A549 (cell line): ENCODE data around the gene PLBD2. TPM values are rescaled to one million over a fixed set of nuclear protein-coding genes. Genes with fewer than 3 reads are reported as not detected.

Source experiments
- ATAC-seq, 2 experiments: fragments of 200-7000 bp in 1 of 2; fragments of >200 bp in 1 of 2; cut with Nextera tagmentation in 1 of 2; cut with Tn5 transposase in 1 of 2; 3 replicates each; pipeline versions ENCODE4 v1.8.0 to v1.9.1; 2018 to 2020; ENCODE audit warnings: mild to moderate bottlenecking in 1 of 2, moderate library complexity in 1 of 2
- CTCF ChIA-PET: fragments of 300-600 bp; sonication (Branson Sonifier 250); formaldehyde crosslinking; extraction: SDS; loops from one replicate; lab custom pipeline; 2021; ENCODE audit warnings: antibody characterized with exemption, inconsistent platforms; lab: Yijun Ruan, JAX
- POLR2A ChIA-PET: fragments of 350-600 bp; formaldehyde crosslinking; extraction: SDS; loops from one replicate; lab custom pipeline; 2021; ENCODE audit warnings: antibody characterized with exemption, inconsistent platforms; lab: Yijun Ruan, JAX
- DNase-seq, 2 experiments: peaks; one replicate each; pipeline versions ENCODE4 v3.0.0 to v3.0.0-alpha.2; 2011 to 2016; ENCODE audit warnings: low read depth in 1 of 2, low spot score in 1 of 2
- FAIRE-seq: peaks from 2 replicates; lab custom pipeline; 2011; peaks lifted over from hg19 to GRCh38; lab: Jason Lieb, UNC
- H3K27ac ChIP-seq, 2 experiments: fragments of >200 bp; sonication (Bioruptor Twin); formaldehyde crosslinking; 3 replicates each; pipeline ENCODE4 v1.5.1; 2016 to 2017
- H3K4me1 ChIP-seq: fragments of >200 bp; sonication (Bioruptor Twin); formaldehyde crosslinking; 3 replicates; pipeline ENCODE4 v1.6.1; 2016
- H3K4me2 ChIP-seq: fragments of >200 bp; sonication (Bioruptor Twin); formaldehyde crosslinking; 3 replicates; pipeline ENCODE4 v1.6.1; 2016
- H3K4me3 ChIP-seq: fragments of >200 bp; sonication (Bioruptor Twin); formaldehyde crosslinking; 3 replicates; pipeline ENCODE4 v1.5.1; 2016
- H3K9me3 ChIP-seq: fragments of >200 bp; sonication (Bioruptor Twin); formaldehyde crosslinking; 3 replicates; pipeline ENCODE4 v1.6.1; 2016
- BCL3 ChIP-seq: fragments of >200 bp; sonication (Bioruptor Twin); formaldehyde crosslinking; IDR thresholded peaks from 3 replicates; pipeline ENCODE4 v1.6.1; 2016
- BHLHE40 ChIP-seq: IDR thresholded peaks from 2 replicates; pipeline ENCODE4 v1.6.1; 2012; ENCODE audit warnings: low read depth, low read length, inconsistent platforms
- CHD2 ChIP-seq: fragments of 150-350 bp; IDR thresholded peaks from 2 replicates; pipeline ENCODE4 v1.6.1; 2014; ENCODE audit warnings: low read length; ENCODE audit not compliant: partially characterized antibody
- CTCF ChIP-seq: fragments of >200 bp; sonication (Bioruptor Twin); formaldehyde crosslinking; IDR thresholded peaks from 3 replicates; pipeline ENCODE4 v1.5.1; 2016
- E2F6 ChIP-seq: IDR thresholded peaks from 2 replicates; pipeline ENCODE4 v1.6.1; 2012; ENCODE audit warnings: low read depth, borderline replicate concordance
- EHMT2 ChIP-seq: fragments of 200-600 bp; sonication (generic); IDR thresholded peaks from 2 replicates; pipeline ENCODE4 v1.6.1; 2016; ENCODE audit warnings: antibody characterized with exemption, low read depth, mild to moderate bottlenecking, moderate library complexity
- ELK1 ChIP-seq: fragments of 150-350 bp; IDR thresholded peaks from 2 replicates; pipeline ENCODE4 v1.6.1; 2014; ENCODE audit warnings: low read depth, mild to moderate bottlenecking, low read length
- EP300 ChIP-seq, 2 experiments: fragments of >200 bp; sonication (Bioruptor Twin); formaldehyde crosslinking; IDR thresholded peaks; 2 replicates in 1 of 2; 3 replicates in 1 of 2; pipeline ENCODE4 v1.6.1; 2016 to 2017
- FOSB ChIP-seq: fragments of 250-450 bp; sonication (Bioruptor Pico); IDR thresholded peaks from 2 replicates; pipeline ENCODE4 v1.5.0; 2020; ENCODE audit warnings: mild to moderate bottlenecking, moderate library complexity
- GATA3 ChIP-seq: IDR thresholded peaks from 2 replicates; pipeline ENCODE4 v1.6.1; 2012; ENCODE audit warnings: borderline replicate concordance
- HDAC2 ChIP-seq: fragments of 200-600 bp; sonication (generic); IDR thresholded peaks from 2 replicates; pipeline ENCODE4 v1.6.1; 2016
- HES2 ChIP-seq: fragments of >200 bp; sonication (Bioruptor Twin); formaldehyde crosslinking; IDR thresholded peaks from 2 replicates; pipeline ENCODE4 v1.6.1; 2016
- HOXA7 ChIP-seq: fragments of 250-450 bp; sonication (Bioruptor Pico); IDR thresholded peaks from 2 replicates; pipeline ENCODE4 v1.5.0; 2020; ENCODE audit warnings: mild to moderate bottlenecking, moderate library complexity
- KDM1A ChIP-seq: fragments of 200-600 bp; sonication (generic); IDR thresholded peaks from 2 replicates; pipeline ENCODE4 v1.6.1; 2016; ENCODE audit warnings: low read depth, mild to moderate bottlenecking
- MAFK ChIP-seq: fragments of 450-650 bp; IDR thresholded peaks from 2 replicates; pipeline ENCODE4 v1.6.1; 2014; ENCODE audit not compliant: partially characterized antibody
- MAX ChIP-seq: IDR thresholded peaks from 2 replicates; pipeline ENCODE4 v1.6.1; 2012
- MAZ ChIP-seq: fragments of 150-350 bp; IDR thresholded peaks from 2 replicates; pipeline ENCODE4 v1.6.1; 2014; ENCODE audit warnings: antibody characterized with exemption, low read depth, low read length, borderline replicate concordance
- MYC ChIP-seq: IDR thresholded peaks from 2 replicates; pipeline ENCODE4 v1.6.1; 2012; ENCODE audit warnings: mild to moderate bottlenecking, inconsistent platforms, low read length, improper control_type of control experiment, borderline replicate concordance
- NFE2L2 ChIP-seq: fragments of 150-350 bp; conservative IDR thresholded peaks from 2 replicates; pipeline ENCODE4 v1.6.1; 2014; ENCODE audit warnings: low read length
- NPAS2 ChIP-seq: fragments of 250-450 bp; sonication (Bioruptor Pico); IDR thresholded peaks from 2 replicates; pipeline ENCODE4 v1.8.0; 2022; ENCODE audit warnings: mild to moderate bottlenecking, moderate library complexity, borderline replicate concordance
- NR3C1 ChIP-seq: fragments of >200 bp; sonication (Bioruptor Twin); formaldehyde crosslinking; IDR thresholded peaks from 3 replicates; pipeline ENCODE4 v1.6.1; 2017
- PBX3 ChIP-seq: IDR thresholded peaks from 2 replicates; pipeline ENCODE4 v1.6.1; 2012
- PHF8 ChIP-seq: fragments of 200-600 bp; sonication (generic); IDR thresholded peaks from 2 replicates; pipeline ENCODE4 v1.6.1; 2016; ENCODE audit warnings: low read depth, mild to moderate bottlenecking, antibody characterized with exemption, moderate library complexity, borderline replicate concordance
- POLR2A ChIP-seq: IDR thresholded peaks from 2 replicates; pipeline ENCODE4 v1.6.1; 2012; ENCODE audit warnings: mild to moderate bottlenecking, low read length
- RAD21 ChIP-seq, 2 experiments: fragments of >200 bp in 1 of 2; sonication (Bioruptor Twin) in 1 of 2; formaldehyde crosslinking in 1 of 2; IDR thresholded peaks in 1 of 2; conservative IDR thresholded peaks in 1 of 2; 2 replicates in 1 of 2; 3 replicates in 1 of 2; pipeline ENCODE4 v1.6.1; 2012 to 2018; ENCODE audit warnings: inconsistent platforms in 1 of 2
- RFX5 ChIP-seq: fragments of 450-650 bp; IDR thresholded peaks from 2 replicates; pipeline ENCODE4 v1.7.1; 2014; ENCODE audit warnings: antibody characterized with exemption, mild to moderate bottlenecking, moderate library complexity
- SMC3 ChIP-seq: fragments of >200 bp; sonication (Bioruptor Twin); formaldehyde crosslinking; IDR thresholded peaks from 3 replicates; pipeline ENCODE4 v1.6.1; 2018; ENCODE audit warnings: inconsistent platforms
- TP53 ChIP-seq: fragments of 250-450 bp; sonication (Bioruptor Pico); IDR thresholded peaks from 2 replicates; pipeline ENCODE4 v1.5.0; 2021; ENCODE audit warnings: mild to moderate bottlenecking, moderate library complexity
- USF2 ChIP-seq: fragments of 450-650 bp; IDR thresholded peaks from 2 replicates; pipeline ENCODE4 v1.6.1; 2014; ENCODE audit warnings: antibody characterized with exemption
- ZC3H11A ChIP-seq: fragments of 450-650 bp; IDR thresholded peaks from 2 replicates; pipeline ENCODE4 v1.6.1; 2014; ENCODE audit warnings: antibody characterized with exemption, mild to moderate bottlenecking
- ZFP36 ChIP-seq: fragments of 450-650 bp; IDR thresholded peaks from 2 replicates; pipeline ENCODE4 v1.6.1; 2014; ENCODE audit warnings: borderline replicate concordance; ENCODE audit not compliant: partially characterized antibody
- WGBS: methylation state at CpG from one replicate; pipeline ENCODE4 v1.1.6; 2017; ENCODE audit errors: missing lambda C conversion rate; 5-methylcytosine and 5-hydroxymethylcytosine counted together
- polyA plus RNA-seq, 4 experiments: library from polyadenylated mRNA; depleted of rRNA in 3 of 4; stranded (reverse); fragments of >200 nt; fragmentation: RNase III in 1 of 4; extraction: RNeasy Plus Mini Kit Qiagen cat#74134 plus additional on column Dnase treatment in 1 of 4; gene quantifications; 2 replicates in 3 of 4; 3 replicates in 1 of 4; pipeline ENCODE4 v1.2.3, GENCODE V29; 2011 to 2017

PLBD2 gene
- polyA plus RNA-seq, 2 of the 4 experiments (the other 2 are of a cell fraction), result 13.2 to 25.9 TPM

- no peak for TF ChIP-seq GATA3
- no peak for TF ChIP-seq SMC3
- no peak for TF ChIP-seq ELK1
- peak; percentile 77 for TF ChIP-seq E2F6
- TF ChIP-seq RAD21 (conservative IDR thresholded peaks at IDR 0.05 in 1 of 2, IDR thresholded peaks at IDR 0.05 in 1 of 2), result no peak
- no peak for TF ChIP-seq MAFK
- no peak for TF ChIP-seq USF2
- no peak for TF ChIP-seq CHD2
- no peak for TF ChIP-seq MYC
- TF ChIP-seq ZC3H11A, result no peak
- TF ChIP-seq BHLHE40, result no peak
- no peak for TF ChIP-seq HDAC2
- TF ChIP-seq NR3C1, result no peak
- no peak for TF ChIP-seq FOSB (CRISPR knock-in tag)
- TF ChIP-seq PHF8, result peak; percentile 72; the same call in 1 of the 2 replicates
- TF ChIP-seq MAX, result peak; percentile 81
- no peak for TF ChIP-seq ZFP36
- TF ChIP-seq HES2, result no peak
- no peak for TF ChIP-seq NPAS2 (CRISPR knock-in tag)
- TF ChIP-seq POLR2A, result peak; percentile 96
- TF ChIP-seq MAZ, result no peak
- no peak for TF ChIP-seq TP53 (CRISPR knock-in tag)
- TF ChIP-seq KDM1A, result 0 out of 2 replicates have a peak, but pooled peaks have one; percentile 8
- no peak for TF ChIP-seq PBX3
- TF ChIP-seq, all 56 proteins: peak for 7
These were observed 23.4 kb upstream of the PLBD2 start, which contains the start of gene SLC8B1 (continued) for GRCh38 chr12:113334786-113335539.

GRCh38 chr12:113339540-113339939 lies 18.8 kb upstream of the PLBD2 start:
- TF ChIP-seq HOXA7 (no peak), NFE2L2 (no peak), RAD21 (conservative IDR thresholded peaks at IDR 0.05 in 1 of 2, IDR thresholded peaks at IDR 0.05 in 1 of 2) (no peak), EP300 (IDR thresholded peaks at IDR 0.05) (no peak), RFX5 (no peak), MYC (no peak), ZFP36 (no peak), BHLHE40 (no peak), NR3C1 (no peak), FOSB (CRISPR knock-in tag) (no peak), EHMT2 (no peak), ZC3H11A (no peak), CTCF (no peak), BCL3 (no peak)
- TF ChIP-seq, all 56 proteins: peak for 0
- H3K4me1 ChIP-seq, result no peaks in the 10 kb centered on the region
- H3K4me3 ChIP-seq, result no peak overlapping the region
- FAIRE-seq (no peak), ATAC-seq (no peak), DNase-seq (no peak)
- H3K27ac ChIP-seq, result no peak overlapping the region
- 69% methylated on average over 5 of the region's 5 CpGs for WGBS
- POLR2A ChIA-PET, result no interaction called here
- no peak overlapping the region for H3K4me2 ChIP-seq
- CTCF ChIA-PET, result interaction anchor here (1.1 to 2.0 kb wide), 3 partner anchors 9 to 86 kb away, joined by 3 to 4 read pairs (median 3); no protein-coding TSS in a partner anchor
- no peaks in the 10 kb centered on the region for H3K9me3 ChIP-seq
